Esophagus squamous epithelium (tissue), 5 donors: ENCODE data around the gene HLCS. TPM values are rescaled to one million over a fixed set of nuclear protein-coding genes. Genes with fewer than 3 reads are reported as not detected.
A peak's percentile ranks its signal among the peaks of the same experiment; 100 is the strongest.

ENCODE experiments used
- DNase-seq: peaks from one replicate; lab custom pipeline; 2025; lab: John Stamatoyannopoulos, UW
- H3K27ac ChIP-seq, 4 donors: fragments of 200-600 bp; sonication (generic); one replicate each; pipeline ENCODE4 v1.5.1; 2016 to 2019; ENCODE audit warnings: mild to moderate bottlenecking in 1 of 4
- H3K27me3 ChIP-seq, 4 donors: fragments of 200-600 bp; sonication (generic); 1 replicate in 3 of 4; 2 replicates in 1 of 4; pipeline versions ENCODE4 v1.5.1 to v1.6.0; 2017 to 2021; ENCODE audit warnings: antibody characterized with exemption in 1 of 4
- H3K36me3 ChIP-seq, 3 donors: fragments of 200-600 bp; sonication (generic); one replicate each; pipeline ENCODE4 v1.5.1; 2016 to 2019
- H3K4me1 ChIP-seq, 3 donors: fragments of 200-600 bp; sonication (generic); one replicate each; pipeline ENCODE4 v1.5.1; 2017 to 2019
- H3K4me3 ChIP-seq, 4 donors: fragments of 200-600 bp; sonication (generic); 1 replicate in 3 of 4; 2 replicates in 1 of 4; pipeline ENCODE4 v1.5.1; 2016 to 2019; ENCODE audit warnings: mild to moderate bottlenecking in 2 of 4, moderate library complexity in 1 of 4
- H3K9me3 ChIP-seq, 3 donors: fragments of 200-600 bp; sonication (generic); one replicate each; pipeline ENCODE4 v1.5.1; 2016 to 2019
- POLR2A ChIP-seq, 4 donors: fragments of 450-650 bp; IDR thresholded peaks; one replicate each; pipeline ENCODE4 v1.6.1; 2017; ENCODE audit warnings: antibody characterized with exemption in 4 of 4, mild to moderate bottlenecking in 4 of 4, moderate library complexity in 3 of 4
- WGBS, 2 donors: methylation state at CpG; one replicate each; pipeline ENCODE4 v1.1.5; 2018; 5-methylcytosine and 5-hydroxymethylcytosine counted together
- intact Hi-C: fragments of 100-400 bp; cut with DNase I; formaldehyde crosslinking; loops from one replicate; pipeline ENCODE4 v1.15.0; 2022
- total RNA-seq, 4 donors: library from RNA; depleted of rRNA; stranded (reverse); fragments of >200 nt; gene quantifications; one replicate each; pipeline ENCODE4 v1.1.0, GENCODE V29; 2016
- TF ChIP-seq, protein P1 (sequence below), 6 experiments: fragments of 450-650 bp in 4 of 6; fragments of 200-600 bp in 2 of 6; sonication (generic) in 2 of 6; IDR thresholded peaks; one replicate each; pipeline ENCODE4 v1.5.1; 2016 to 2019; ENCODE audit warnings: antibody characterized with exemption in 6 of 6, mild to moderate bottlenecking in 4 of 6, moderate library complexity in 4 of 6
- donor health status: DM: yes; HTN: yes; CAD: no.

The HLCS gene
- total RNA-seq, 4 donors from 2014 or later: 6.3 to 19.5 (median 13.5) TPM

DNA sequence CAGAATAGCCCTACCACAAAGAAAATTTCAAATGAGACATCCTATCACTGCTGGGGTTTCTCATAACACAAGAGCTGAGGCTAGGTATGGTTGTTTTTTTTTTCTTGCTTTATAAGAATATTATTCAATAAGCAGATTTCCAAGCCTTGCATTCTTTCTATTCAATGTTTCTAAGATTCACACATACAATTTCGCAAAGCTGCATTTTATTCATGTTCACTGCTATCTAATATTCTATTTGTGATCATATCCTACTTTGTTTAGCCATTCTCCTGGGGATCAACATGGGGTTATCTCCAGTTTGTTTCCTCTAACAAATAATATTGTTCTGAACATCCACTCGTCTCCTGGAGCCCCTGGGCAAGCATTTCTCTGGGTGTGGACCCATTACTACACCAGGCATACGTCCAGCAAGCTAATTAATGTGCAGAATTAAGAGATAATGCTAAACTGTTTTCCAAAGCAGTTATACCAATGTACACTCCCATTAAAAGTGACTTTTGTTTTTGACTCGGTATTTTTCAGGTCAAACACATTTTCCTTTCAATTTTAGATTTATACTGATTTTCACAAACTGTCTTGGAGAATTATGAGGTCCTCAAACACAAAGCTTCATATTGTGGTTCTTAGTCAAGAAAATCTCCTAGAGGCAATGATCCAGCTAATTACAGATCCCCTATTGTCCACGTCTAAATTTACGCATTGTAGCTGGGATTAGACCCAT is 15.7 kb upstream of the HLCS start:
- H3K9me3 ChIP-seq: no peaks in the 10 kb centered on the region
- H3K27me3 ChIP-seq: no peaks in the 10 kb centered on the region
- H3K4me1 ChIP-seq: peaks cover 3 to 32% (median 6%) of the 10 kb centered on the region in 3 donors
- H3K4me3 ChIP-seq: no peak overlapping the region
- intact Hi-C loops: no loop called here
- 62 to 71% methylated on average over 6 of the region's 6 CpGs for whole genome bisulfite sequencing, 2 donors
- H3K27ac ChIP-seq: no peak overlapping the region
- TF ChIP-seq POLR2A (IDR thresholded peaks at IDR 0.05): no peak
- TF ChIP-seq, protein P1, sequence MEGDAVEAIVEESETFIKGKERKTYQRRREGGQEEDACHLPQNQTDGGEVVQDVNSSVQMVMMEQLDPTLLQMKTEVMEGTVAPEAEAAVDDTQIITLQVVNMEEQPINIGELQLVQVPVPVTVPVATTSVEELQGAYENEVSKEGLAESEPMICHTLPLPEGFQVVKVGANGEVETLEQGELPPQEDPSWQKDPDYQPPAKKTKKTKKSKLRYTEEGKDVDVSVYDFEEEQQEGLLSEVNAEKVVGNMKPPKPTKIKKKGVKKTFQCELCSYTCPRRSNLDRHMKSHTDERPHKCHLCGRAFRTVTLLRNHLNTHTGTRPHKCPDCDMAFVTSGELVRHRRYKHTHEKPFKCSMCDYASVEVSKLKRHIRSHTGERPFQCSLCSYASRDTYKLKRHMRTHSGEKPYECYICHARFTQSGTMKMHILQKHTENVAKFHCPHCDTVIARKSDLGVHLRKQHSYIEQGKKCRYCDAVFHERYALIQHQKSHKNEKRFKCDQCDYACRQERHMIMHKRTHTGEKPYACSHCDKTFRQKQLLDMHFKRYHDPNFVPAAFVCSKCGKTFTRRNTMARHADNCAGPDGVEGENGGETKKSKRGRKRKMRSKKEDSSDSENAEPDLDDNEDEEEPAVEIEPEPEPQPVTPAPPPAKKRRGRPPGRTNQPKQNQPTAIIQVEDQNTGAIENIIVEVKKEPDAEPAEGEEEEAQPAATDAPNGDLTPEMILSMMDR (IDR thresholded peaks at IDR 0.05): no peak
- DNase-seq: no peak
- no peaks in the 10 kb centered on the region for H3K36me3 ChIP-seq

DNA sequence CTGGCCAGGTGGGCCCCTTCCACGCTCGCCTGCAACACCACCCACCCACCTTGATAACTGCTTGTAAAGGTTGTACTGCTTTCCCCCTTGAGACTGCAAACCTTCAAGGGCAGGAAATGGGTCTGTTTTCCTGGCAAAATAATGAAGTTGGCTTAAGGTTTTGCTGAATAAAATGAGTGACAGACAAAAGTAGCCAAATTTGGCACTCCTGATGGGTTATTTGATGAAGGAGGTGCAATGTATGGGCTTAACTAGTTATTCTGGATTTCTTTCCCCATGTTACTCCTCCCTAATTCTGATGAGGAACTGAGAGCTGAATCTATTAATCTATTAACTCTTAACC is 14.6 kb upstream of the HLCS start:
- H3K4me1 ChIP-seq: peaks cover 3 to 37% (median 6%) of the 10 kb centered on the region in 3 donors
- peak overlapping the region; percentile 45 to 76 (median 58) for H3K4me3 ChIP-seq
- H3K27me3 ChIP-seq: no peaks in the 10 kb centered on the region
- no peaks in the 10 kb centered on the region for H3K9me3 ChIP-seq
- WGBS, 2 donors: no CpG with 5 or more reads among the region's 2 CpGs
- H3K27ac ChIP-seq: peak overlapping the region in 3 of 4 donors; percentile 55 to 63 (median 61)
- intact Hi-C loops: no loop called here
- TF ChIP-seq, protein P1 (IDR thresholded peaks at IDR 0.05): no peak
- TF ChIP-seq POLR2A (IDR thresholded peaks at IDR 0.05): no peak
- no peak for DNase-seq
- H3K36me3 ChIP-seq: no peaks in the 10 kb centered on the region

DNA sequence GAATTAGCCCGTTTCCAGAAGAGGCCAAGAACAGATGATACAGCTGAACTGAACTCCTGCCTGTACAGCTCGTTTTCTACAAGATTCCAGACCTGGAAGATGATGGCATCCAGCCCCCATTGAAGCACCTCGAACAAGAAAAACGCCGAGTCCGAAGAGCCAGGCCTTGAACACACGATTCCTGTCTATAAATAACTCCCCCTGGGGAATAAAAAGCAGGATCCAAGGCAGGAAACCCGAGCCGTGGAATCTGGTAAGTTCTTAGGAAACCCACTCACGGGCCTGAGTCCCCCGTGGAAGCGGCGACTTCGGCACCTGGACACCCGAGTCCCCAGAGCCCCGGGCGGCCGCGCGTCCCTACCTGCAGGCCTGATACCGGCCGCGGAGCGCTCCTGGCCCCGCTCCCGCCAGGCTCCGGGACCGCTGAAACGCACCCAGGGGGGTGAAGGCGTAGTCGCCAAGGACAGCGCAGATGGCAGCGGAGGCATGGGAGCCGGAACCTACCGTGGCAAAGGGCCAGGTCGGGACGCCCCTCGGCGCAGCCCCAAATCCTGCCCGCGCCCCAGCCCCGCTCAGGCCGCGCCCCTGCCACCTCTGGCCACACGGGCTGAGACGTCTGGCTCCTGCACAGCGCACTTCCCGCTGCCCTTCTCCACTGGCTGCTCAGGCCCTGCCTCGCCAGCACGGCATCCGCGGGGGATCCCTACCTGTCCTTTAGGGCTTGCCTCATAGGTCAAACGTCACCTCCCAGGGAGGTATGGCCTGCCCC is 14.0 kb upstream of the HLCS start:
- Histone ChIP-seq H3K4me1 (peaks cover 3 to 37% (median 6%) of the 10 kb centered on the region in 3 donors), H3K27me3 (no peaks in the 10 kb centered on the region), H3K9me3 (no peaks in the 10 kb centered on the region), H3K36me3 (no peaks in the 10 kb centered on the region), H3K27ac (peak overlapping the region in 3 of 4 donors; percentile 55 to 63 (median 61)), H3K4me3 (peak overlapping the region; percentile 45 to 76 (median 58))
- intact Hi-C loops: no loop called here
- no peak for DNase-seq
- TF ChIP-seq, protein P1 (IDR thresholded peaks at IDR 0.05): peak in 3 of 6 experiments; percentile 7 to 26 (median 16)
- TF ChIP-seq POLR2A (IDR thresholded peaks at IDR 0.05): no peak
- 7 to 10% methylated on average over 15 to 31 of the region's 53 CpGs for WGBS, 2 donors

DNA sequence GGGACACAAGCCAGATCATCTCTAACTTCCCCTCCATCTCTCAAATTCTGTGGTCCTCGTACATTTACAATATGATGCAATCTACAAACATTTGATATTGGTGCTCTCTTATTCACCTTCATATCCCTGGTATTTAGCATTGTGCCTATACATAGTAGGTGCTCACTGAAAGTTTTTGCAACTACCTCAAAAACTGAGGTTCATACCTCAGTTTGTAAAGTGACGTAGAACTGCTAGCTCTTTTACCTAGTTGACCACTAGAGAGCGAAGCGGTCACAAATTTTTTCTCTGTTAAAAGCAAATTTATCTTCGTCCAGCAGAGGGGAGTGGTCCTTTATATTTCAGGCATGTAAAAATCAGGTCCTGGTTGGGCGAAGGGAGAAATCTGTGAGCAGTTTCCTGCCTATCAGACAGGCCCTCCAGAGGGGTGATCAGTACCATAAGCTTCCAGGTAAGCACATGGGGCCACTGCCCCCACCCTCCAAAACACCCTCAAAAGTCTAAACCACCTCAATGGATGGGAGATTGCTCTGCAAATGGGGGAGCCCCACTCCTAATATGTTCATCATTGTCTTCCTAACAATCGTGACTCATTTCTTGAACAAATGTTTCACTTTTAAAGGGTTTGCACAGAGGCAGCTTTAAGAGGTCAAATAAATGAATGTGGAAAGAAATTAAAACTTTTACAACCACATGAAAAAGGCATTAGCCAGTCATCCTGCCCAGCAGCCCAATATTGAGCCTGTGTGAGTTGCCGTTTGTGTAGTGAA is 10.6 kb upstream of the HLCS start:
- no peak for TF ChIP-seq POLR2A (IDR thresholded peaks at IDR 0.05)
- TF ChIP-seq, protein P1 (IDR thresholded peaks at IDR 0.05): peak in 5 of 6 experiments; percentile 31 to 59 (median 45)
- no peak for DNase-seq
- Histone ChIP-seq H3K27ac (peak overlapping the region in 3 of 4 donors; percentile 3 to 42 (median 9)), H3K36me3 (no peaks in the 10 kb centered on the region), H3K9me3 (no peaks in the 10 kb centered on the region), H3K4me1 (peaks cover 3 to 37% (median 6%) of the 10 kb centered on the region in 3 donors), H3K4me3 (peak overlapping the region in 1 of 4 donors; percentile 22), H3K27me3 (no peaks in the 10 kb centered on the region)
- intact Hi-C loops: no loop called here
- 19 to 27% methylated on average over 8 of the region's 8 CpGs for WGBS, 2 donors
